ENCODE results near the gene RLN3. TPM values are rescaled to one million over a fixed set of nuclear protein-coding genes. Genes with fewer than 3 reads are reported as not detected.

RLN3 gene
- total and polyA plus RNA-seq, 9 of the 15 experiments (the other 6 are each of a cell fraction or from before 2014, with no cell fraction given) = 0.31 to 1.2 (median 0.71) TPM; not detected in 6

- H4K20me1 ChIP-seq (replicated peaks; ENCODE audit: control insufficient read depth, insufficient read depth, low read length) = no peaks in the 10 kb centered on the region
- POLR2A ChIA-PET = interaction anchor here (0.6 to 1.3 kb wide), 6 partner anchors 15 to 232 kb away, joined by 3 to 7 read pairs (median 3); partner anchors contain the start of genes RFX1 and RLN3
- peak overlapping the region; percentile 59; the same call in 1 of the 2 replicates for H3K4me2 ChIP-seq (ENCODE audit: insufficient read depth, low read length)
- H3K9me3 ChIP-seq (replicated peaks; ENCODE audit: control insufficient read depth, insufficient read depth, low read depth, low read length) = no peaks in the 10 kb centered on the region
- H3K27ac ChIP-seq (ENCODE audit: extremely low read depth, low read depth, low read length) = no peak overlapping the region
- H3K9ac ChIP-seq (ENCODE audit: insufficient read depth in 1 of 2, low read depth in 2 of 2, low read length in 2 of 2) = peak overlapping the region in 1 of 2 experiments; percentile 78; a peak in 2 of 4 replicates
- ATAC-seq = no peak; the same call in 2 of the 3 replicates
- intact Hi-C loops (cut with micrococcal nuclease) = no loop called here
- no peaks in the 10 kb centered on the region for H3K27me3 ChIP-seq (ENCODE audit: control insufficient read depth in 2 of 2, insufficient read depth in 2 of 2, low read length in 2 of 2)
- peaks cover 36 to 69% of the 10 kb centered on the region in 2 experiments for H3K4me1 ChIP-seq (replicated peaks in 1 of 2; ENCODE audit: control insufficient read depth in 2 of 2, insufficient read depth in 2 of 2, low read length in 2 of 2)
- CTCF ChIA-PET (ENCODE audit: low intra/inter-chr PET ratio) = interaction anchor here (0.9 kb wide), 1 partner anchor 177 kb away, joined by 3 read pairs; no protein-coding TSS in a partner anchor
- no peaks in the 10 kb centered on the region for H3K79me2 ChIP-seq (ENCODE audit: control insufficient read depth, insufficient read depth, low read length)
- DNase-seq (ENCODE audit: extremely low read depth in 1 of 4, low spot score in 3 of 4) = peak; percentile 13 to 33 (median 24)
- in situ Hi-C loops (cut with MboI) = loop anchor here (25.0 kb wide), 1 partner anchor 470 kb away; no protein-coding TSS in a partner anchor
- no peak for FAIRE-seq
- WGBS (ENCODE audit: insufficient coverage, low coverage, missing lambda C conversion rate) = 31% methylated on average over 15 of the region's 19 CpGs
- peak overlapping the region; percentile 40 for H3K4me3 ChIP-seq
- H3K9me1 ChIP-seq (ENCODE audit: control insufficient read depth, insufficient read depth, low read length) = no peaks in the 10 kb centered on the region
- peaks cover 6% of the 10 kb centered on the region; the same call in 1 of the 3 replicates for H3K36me3 ChIP-seq (ENCODE audit: control insufficient read depth, insufficient read depth, low read length)
- peak overlapping the region; percentile 65; the same call in 1 of the 2 replicates for H2AFZ ChIP-seq (ENCODE audit: low read depth, low read length)
- BruUV-seq (replicated peaks) = no TSS peak
- TF ChIP-seq NFE2L1 (tag; IDR thresholded peaks at IDR 0.05; ENCODE audit: borderline replicate concordance, low read depth) = no peak
- TF ChIP-seq ELF4 (CRISPR knock-in tag; IDR thresholded peaks at IDR 0.05) = no peak
- TF ChIP-seq ETS2 (tag; IDR thresholded peaks at IDR 0.05; ENCODE audit: borderline replicate concordance, poor library complexity, severe bottlenecking) = no peak
- no peak for TF ChIP-seq HMGXB4 (CRISPR knock-in tag; IDR thresholded peaks at IDR 0.05)
- TF ChIP-seq BRF2 (IDR thresholded peaks at IDR 0.05; ENCODE audit: borderline replicate concordance, insufficient read depth, insufficient read length) = no peak
- 0 out of 2 replicates have a peak, but pooled peaks have one; percentile 36 for TF ChIP-seq RUNX1 (IDR thresholded peaks at IDR 0.05; ENCODE audit: low read depth)
- TF ChIP-seq ZNF609 (CRISPR knock-in tag; IDR thresholded peaks at IDR 0.05; ENCODE audit: borderline replicate concordance) = no peak
These were observed 28.9 kb downstream of the RLN3 start for GRCh38 chr19:14056741-14057356.

Data from K562 (cell line).